NCI-H1694 treated with DMSO at 0.1 percent for 48 hours (cell line): ENCODE data around the gene ANKRD66.
"Not testable (repeated sequence)": the region's sequence is repeated elsewhere in the genome, so short reads cannot be mapped to it uniquely, and the experiment has no call there.

Experiments used
- DNase-seq: peaks from one replicate; lab custom pipeline; 2025; lab: John Stamatoyannopoulos, UW

The ANKRD66 gene

GRCh38 chr6:46755865-46756264 lies 9.1 kb downstream of the ANKRD66 start:
- DNase-seq: no peak

GRCh38 chr6:46756469-46757213 lies 9.9 kb downstream of the ANKRD66 start:
- no peak for DNase-seq

- DNase-seq: no peak
Observed at GRCh38 chr6:46757214-46757596, 10.5 kb downstream of the ANKRD66 start.

- DNase-seq: no peak
Observed at GRCh38 chr6:46758960-46759753, 12.4 kb downstream of the ANKRD66 start.

- DNase-seq: no peak
Observed at GRCh38 chr6:46760925-46761324, 14.2 kb downstream of the ANKRD66 start.

GRCh38 chr6:46763466-46763865 lies 16.7 kb downstream of the ANKRD66 start:
- no peak for DNase-seq

GRCh38 chr6:46764280-46764679 lies 17.5 kb downstream of the ANKRD66 start:
- DNase-seq: not testable (repeated sequence)

- DNase-seq: no peak
Observed at GRCh38 chr6:46764961-46765360, 18.2 kb downstream of the ANKRD66 start.

- no peak for DNase-seq
Observed at GRCh38 chr6:46772016-46772415, 25.3 kb downstream of the ANKRD66 start.

GRCh38 chr6:46772762-46773161 lies 26.0 kb downstream of the ANKRD66 start:
- DNase-seq: peak; percentile 5

- DNase-seq: no peak
Observed at GRCh38 chr6:46773201-46773855, 26.6 kb downstream of the ANKRD66 start.

- DNase-seq: not testable (repeated sequence)
Observed at GRCh38 chr6:46774736-46775135, 28.0 kb downstream of the ANKRD66 start.

- no peak for DNase-seq
Observed at GRCh38 chr6:46776070-46776712, 29.5 kb downstream of the ANKRD66 start.

- DNase-seq: no peak
Observed at GRCh38 chr6:46777476-46778346, 31.0 kb downstream of the ANKRD66 start.

GRCh38 chr6:46781478-46782378 lies 35.0 kb downstream of the ANKRD66 start:
- peak; percentile 43 for DNase-seq

GRCh38 chr6:46784535-46784934 lies 37.8 kb downstream of the ANKRD66 start:
- DNase-seq: no peak

- no peak for DNase-seq
Observed at GRCh38 chr6:46787871-46788540, 41.3 kb downstream of the ANKRD66 start.

GRCh38 chr6:46788791-46789190 lies 42.1 kb downstream of the ANKRD66 start:
- no peak for DNase-seq

GRCh38 chr6:46789434-46790354 lies 43.0 kb downstream of the ANKRD66 start:
- DNase-seq: no peak
